ENCODE data around the gene TEX19. TPM values are rescaled to one million over a fixed set of nuclear protein-coding genes. Genes with fewer than 3 reads are reported as not detected.

TEX19 gene
- total and polyA plus RNA-seq, 2 of the 8 experiments (the other 6 are each of a cell fraction or from before 2014, with no cell fraction given): 0.54 to 0.80 TPM

DNA sequence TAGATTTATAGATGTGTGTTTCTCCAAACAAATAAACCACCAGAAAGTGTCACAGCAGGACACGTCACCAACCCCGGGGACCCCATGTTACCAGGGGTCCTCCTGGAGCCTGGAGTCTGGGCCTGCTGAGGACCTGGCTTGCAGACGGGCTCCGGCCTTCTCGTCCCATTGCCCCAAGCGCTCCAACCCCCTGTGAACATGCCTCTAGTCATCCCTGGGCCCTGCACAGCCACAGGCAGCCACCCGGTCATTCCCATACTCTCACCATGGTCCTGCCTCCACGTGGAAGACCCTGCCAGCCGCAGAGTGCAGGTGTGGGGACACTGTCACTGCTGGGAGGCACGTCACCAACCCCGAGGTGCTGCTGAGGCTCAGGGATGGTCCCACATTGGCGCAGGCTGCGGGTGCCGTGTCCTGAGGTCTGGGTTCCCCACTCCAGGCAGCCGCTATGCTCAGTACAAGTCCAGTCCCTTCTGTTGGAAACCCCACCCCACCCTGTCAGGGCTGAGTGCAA lies 30.0 kb upstream of the TEX19 start:
- Histone ChIP-seq H2AFZ (ENCODE audit: low read length) (no peak overlapping the region), H4K8ac (ENCODE audit: extremely low read depth, insufficient read depth, low read length) (peak overlapping the region; percentile 63; the same call in 1 of the 2 replicates), H3K36me3 (ENCODE audit: control insufficient read depth in 2 of 4, insufficient read depth in 4 of 4, low read length in 3 of 4) (no peaks in the 10 kb centered on the region), H3K23me2 (ENCODE audit: low read depth, low read length) (peaks cover 8% of the 10 kb centered on the region), H2BK5ac (ENCODE audit: low read depth, low read length) (no peak overlapping the region), H3K4me3 (ENCODE audit: extremely low read depth in 1 of 4, insufficient read depth in 2 of 4, low read depth in 3 of 4, low read length in 4 of 4) (no peak overlapping the region), H4K20me1 (replicated peaks in 1 of 2; ENCODE audit: control insufficient read depth in 1 of 2, insufficient read depth in 2 of 2, low read length in 2 of 2) (peaks cover 0 to 3% of the 10 kb centered on the region in 2 experiments), H3K18ac (ENCODE audit: extremely low read depth, low read length) (no peak overlapping the region), H2BK120ac (replicated peaks; ENCODE audit: low read depth, low read length) (no peak overlapping the region), H3K23ac (ENCODE audit: insufficient read length) (no peak overlapping the region), H4K5ac (ENCODE audit: insufficient read length, low read depth, low read length) (no peak overlapping the region), H2BK20ac (ENCODE audit: low read length) (no peak overlapping the region), H3K9me3 (ENCODE audit: insufficient read depth in 2 of 2, low read depth in 1 of 2, low read length in 1 of 2) (no peaks in the 10 kb centered on the region), H2AK5ac (ENCODE audit: low read depth, low read length) (no peak overlapping the region), H2BK15ac (ENCODE audit: low read length) (no peak overlapping the region), H4K91ac (replicated peaks; ENCODE audit: insufficient read length, low read length) (peak overlapping the region; percentile 80), H3K27ac (ENCODE audit: low read depth, low read length) (no peak overlapping the region), H2BK12ac (ENCODE audit: low read depth, low read length) (no peak overlapping the region), H3K56ac (replicated peaks; ENCODE audit: insufficient read length, low read depth, low read length) (no peak overlapping the region), H3K4me1 (replicated peaks in 1 of 4; ENCODE audit: control insufficient read depth in 3 of 4, insufficient read depth in 4 of 4, low read length in 3 of 4) (peaks cover 0 to 28% (median 21%) of the 10 kb centered on the region in 4 experiments; a peak in 6 of 7 replicates), H3K79me1 (ENCODE audit: low read depth, low read length) (no peaks in the 10 kb centered on the region), H3K14ac (ENCODE audit: insufficient read length) (no peak overlapping the region), H3K27me3 (replicated peaks in 1 of 4; ENCODE audit: control insufficient read depth in 3 of 4, extremely low read depth in 1 of 4, insufficient read depth in 3 of 4, low read length in 3 of 4) (peaks cover 19 to 36% (median 33%) of the 10 kb centered on the region in 4 experiments), H3K9ac (replicated peaks in 1 of 4; ENCODE audit: extremely low read depth in 1 of 4, low read depth in 3 of 4, low read length in 3 of 4) (no peak overlapping the region), H3K4me2 (ENCODE audit: insufficient read depth in 1 of 2, low read depth in 2 of 2, low read length in 2 of 2) (no peak overlapping the region), H3K4ac (replicated peaks; ENCODE audit: insufficient read length, low read depth, low read length) (no peak overlapping the region), H3K79me2 (ENCODE audit: control insufficient read depth in 1 of 2, insufficient read depth in 2 of 2, low read length in 2 of 2) (no peaks in the 10 kb centered on the region)
- ChIA-PET CTCF (ENCODE audit: partially characterized antibody) (interaction anchor here (1.1 kb wide), 1 partner anchor 28 kb away, joined by 4 read pairs; no protein-coding TSS in a partner anchor), POLR2A (ENCODE audit: partially characterized antibody) (no interaction called here)
- no peak for FAIRE-seq
- 87% methylated on average over 15 of the region's 15 CpGs; no CpG with 5 or more reads in 1 of the 2 experiments for WGBS, 2 experiments (ENCODE audit: extremely low coverage in 1 of 2, insufficient coverage in 1 of 2, insufficient read length in 1 of 2, insufficient replicate concordance in 2 of 2, low coverage in 1 of 2, low lambda C conversion rate in 2 of 2, missing lambda C conversion rate in 1 of 2)
- TF ChIP-seq USF2 (IDR thresholded peaks at IDR 0.05; ENCODE audit: low read length): no peak
- 0 out of 2 replicates have a peak, but pooled peaks have one; percentile 6 for TF ChIP-seq GABPA (IDR thresholded peaks at IDR 0.05; ENCODE audit: borderline replicate concordance, insufficient read depth, low read length)
- DNase-seq (ENCODE audit: low read depth in 1 of 2, low spot score in 2 of 2): no peak
